K562 (cell line): Measurements from ENCODE around the gene ZBTB33. TPM values are rescaled to one million over a fixed set of nuclear protein-coding genes. Genes with fewer than 3 reads are reported as not detected.

ENCODE experiments used
- ARNT ChIP-seq, 2 experiments: fragments of 450-650 bp; IDR thresholded peaks; 2 replicates each; pipeline ENCODE4 v1.6.1; 2016; ENCODE audit warnings: mild to moderate bottlenecking in 1 of 2
- BACH1 ChIP-seq: fragments of 200-800 bp; sonication (Bioruptor generic); IDR thresholded peaks from 2 replicates; pipeline ENCODE4 v1.6.1; 2016; ENCODE audit warnings: missing genetic modification characterization, missing compliant biosample characterization
- BMI1 ChIP-seq: fragments of 150-350 bp; IDR thresholded peaks from 2 replicates; pipeline ENCODE4 v1.6.1; 2014; ENCODE audit warnings: low read length
- CREBBP ChIP-seq: IDR thresholded peaks from one replicate; pipeline ENCODE4 v1.6.1; 2012; ENCODE audit warnings: low read depth, mild to moderate bottlenecking, control low read depth, inconsistent platforms, low read length
- HOXB6 ChIP-seq: fragments of 250-450 bp; sonication (Bioruptor Pico); IDR thresholded peaks from 2 replicates; pipeline ENCODE4 v1.5.1; 2022; ENCODE audit warnings: mild to moderate bottlenecking, borderline replicate concordance
- KLF13 ChIP-seq: fragments of 450-650 bp; IDR thresholded peaks from 2 replicates; pipeline ENCODE4 v1.6.1; 2016; ENCODE audit warnings: missing genetic modification characterization, low read depth, mild to moderate bottlenecking, missing compliant biosample characterization, moderate library complexity, borderline replicate concordance
- TBP ChIP-seq: optimal IDR thresholded peaks from 2 replicates; pipeline ENCODE3; 2011; ENCODE audit warnings: low read depth, low read length, improper control_type of control experiment
- ZBTB17 ChIP-seq: fragments of 450-650 bp; formaldehyde crosslinking; IDR thresholded peaks from 2 replicates; pipeline ENCODE4 v1.4.0; 2020; ENCODE audit warnings: mild to moderate bottlenecking
- ZC3H11A ChIP-seq: IDR thresholded peaks from 2 replicates; pipeline ENCODE4 v1.6.1; 2012; ENCODE audit warnings: low read depth, low read length, improper control_type of control experiment
- ZFP1 ChIP-seq: fragments of 450-650 bp; formaldehyde crosslinking; IDR thresholded peaks from 2 replicates; pipeline ENCODE4 v1.4.0; 2020; ENCODE audit warnings: mild to moderate bottlenecking, mixed read lengths
- ZNF143 ChIP-seq: sonication (generic); formaldehyde crosslinking; IDR thresholded peaks from 2 replicates; pipeline ENCODE4 v1.9.0; 2022; ENCODE audit warnings: mild to moderate bottlenecking, missing genetic modification reagents
- ZNF354B ChIP-seq: fragments of 250-450 bp; sonication (Bioruptor Pico); IDR thresholded peaks from 2 replicates; pipeline ENCODE4 v1.4.0; 2020
- ZNF445 ChIP-seq: fragments of 250-450 bp; sonication (Bioruptor Pico); IDR thresholded peaks from 2 replicates; pipeline ENCODE4 v1.4.0; 2020; ENCODE audit warnings: low read depth, mild to moderate bottlenecking, moderate library complexity
- polyA plus RNA-seq, 8 experiments: library from polyadenylated mRNA; depleted of rRNA in 4 of 8; stranded (reverse) in 5 of 8; unstranded in 3 of 8; fragments of >200 nt; fragmentation: Nextera tagmentation in 2 of 8; fragmentation: Illumina TruSeq in 1 of 8; extraction: Ambion mirVana in 2 of 8; extraction: Trizol in 1 of 8; gene quantifications; 2 replicates each; pipeline versions ENCODE4 v1.2.1 to v1.2.3, GENCODE V29; 2011 to 2014; ENCODE audit warnings: inconsistent platforms in 1 of 8, missing spikeins in 1 of 8
- total RNA-seq, 7 experiments: library from RNA; depleted of rRNA in 6 of 7; stranded (reverse); fragments of >200 nt in 6 of 7; fragmentation: Illumina TruSeq in 2 of 7; extraction: Trizol in 2 of 7; gene quantifications; 2 replicates each; pipeline versions ENCODE4 v1.2.1 to v1.2.3, GENCODE V29; 2011 to 2021; ENCODE audit warnings: low replicate concordance in 1 of 7
- TF ChIP-seq, protein P1 (sequence below), 3 experiments: fragments of 200-800 bp in 1 of 3; fragments of 250-450 bp in 1 of 3; fragments of 450-650 bp in 1 of 3; sonication (Bioruptor Pico) in 1 of 3; sonication (Bioruptor generic) in 1 of 3; formaldehyde crosslinking in 1 of 3; IDR thresholded peaks; 2 replicates each; pipeline versions ENCODE4 v1.6.1 to v1.8.0; 2016 to 2022; ENCODE audit warnings: mild to moderate bottlenecking in 2 of 3, missing genetic modification characterization in 2 of 3, missing compliant biosample characterization in 1 of 3, moderate library complexity in 1 of 3
- TF ChIP-seq, protein P2 (sequence below): sonication (generic); formaldehyde crosslinking; IDR thresholded peaks from 2 replicates; pipeline ENCODE4 v1.8.1; 2023; ENCODE audit warnings: mild to moderate bottlenecking, missing genetic modification reagents
- TF ChIP-seq, protein P3 (sequence below): fragments of 450-650 bp; conservative IDR thresholded peaks from 2 replicates; pipeline ENCODE4 v1.6.1; 2016; ENCODE audit warnings: missing genetic modification characterization, low read depth, mild to moderate bottlenecking, missing compliant biosample characterization, moderate library complexity
- TF ChIP-seq, protein P4 (sequence below): sonication (generic); formaldehyde crosslinking; IDR thresholded peaks from 2 replicates; pipeline ENCODE4 v1.8.1; 2023; ENCODE audit warnings: mild to moderate bottlenecking, missing genetic modification reagents
- TF ChIP-seq, protein P5 (sequence below): fragments of 450-650 bp; IDR thresholded peaks from 2 replicates; pipeline ENCODE4 v1.6.1; 2016; ENCODE audit warnings: borderline replicate concordance

ZBTB33 gene
- total and polyA plus RNA-seq, 9 of the 15 experiments (the other 6 are each of a cell fraction or from before 2014, with no cell fraction given): 5.6 to 29.8 (median 15.6) TPM

DNA sequence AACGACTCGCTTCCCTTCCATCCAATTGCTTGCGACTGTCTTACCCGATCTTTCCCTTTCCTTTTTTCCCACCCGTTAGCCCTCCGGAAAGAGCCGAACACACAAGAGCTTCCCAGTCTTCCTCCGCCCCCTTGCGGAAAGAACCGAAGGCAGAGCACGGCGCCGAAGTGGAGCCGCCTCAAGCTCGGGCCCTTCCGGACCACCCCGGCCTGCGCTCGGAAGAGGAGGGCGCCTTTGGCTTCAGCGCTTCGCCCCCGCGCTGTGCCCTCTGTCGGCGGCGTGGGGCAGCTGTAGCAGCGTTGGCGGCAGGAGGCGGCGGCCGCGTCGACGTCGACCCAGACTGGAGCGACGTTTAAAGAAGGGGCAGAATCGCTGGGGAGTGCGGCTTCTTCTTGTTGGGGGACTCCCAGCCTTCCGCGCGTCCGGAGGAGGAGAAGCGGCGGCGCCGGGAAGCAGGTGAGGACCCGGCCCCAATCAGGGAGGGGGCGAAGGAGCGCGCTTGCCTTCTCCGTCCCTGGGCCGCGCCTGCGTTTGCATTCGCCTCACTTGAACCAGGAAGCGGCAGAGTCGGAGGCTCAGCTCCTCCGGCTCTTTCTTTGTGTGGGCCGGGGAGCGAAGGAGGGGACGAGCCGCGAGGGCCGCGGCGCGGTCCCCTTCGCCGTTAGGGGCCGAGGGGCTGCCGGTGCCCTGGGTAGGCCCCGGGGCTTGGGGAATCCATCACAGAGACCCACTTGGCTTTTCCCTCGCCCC is at the start of gene ZBTB33 (continued):
- no peak for TF ChIP-seq BMI1
- TF ChIP-seq HOXB6 (CRISPR knock-in tag): no peak
- no peak for TF ChIP-seq ZFP1 (CRISPR knock-in tag)
- TF ChIP-seq TBP: peak; percentile 47
- TF ChIP-seq, protein P1, sequence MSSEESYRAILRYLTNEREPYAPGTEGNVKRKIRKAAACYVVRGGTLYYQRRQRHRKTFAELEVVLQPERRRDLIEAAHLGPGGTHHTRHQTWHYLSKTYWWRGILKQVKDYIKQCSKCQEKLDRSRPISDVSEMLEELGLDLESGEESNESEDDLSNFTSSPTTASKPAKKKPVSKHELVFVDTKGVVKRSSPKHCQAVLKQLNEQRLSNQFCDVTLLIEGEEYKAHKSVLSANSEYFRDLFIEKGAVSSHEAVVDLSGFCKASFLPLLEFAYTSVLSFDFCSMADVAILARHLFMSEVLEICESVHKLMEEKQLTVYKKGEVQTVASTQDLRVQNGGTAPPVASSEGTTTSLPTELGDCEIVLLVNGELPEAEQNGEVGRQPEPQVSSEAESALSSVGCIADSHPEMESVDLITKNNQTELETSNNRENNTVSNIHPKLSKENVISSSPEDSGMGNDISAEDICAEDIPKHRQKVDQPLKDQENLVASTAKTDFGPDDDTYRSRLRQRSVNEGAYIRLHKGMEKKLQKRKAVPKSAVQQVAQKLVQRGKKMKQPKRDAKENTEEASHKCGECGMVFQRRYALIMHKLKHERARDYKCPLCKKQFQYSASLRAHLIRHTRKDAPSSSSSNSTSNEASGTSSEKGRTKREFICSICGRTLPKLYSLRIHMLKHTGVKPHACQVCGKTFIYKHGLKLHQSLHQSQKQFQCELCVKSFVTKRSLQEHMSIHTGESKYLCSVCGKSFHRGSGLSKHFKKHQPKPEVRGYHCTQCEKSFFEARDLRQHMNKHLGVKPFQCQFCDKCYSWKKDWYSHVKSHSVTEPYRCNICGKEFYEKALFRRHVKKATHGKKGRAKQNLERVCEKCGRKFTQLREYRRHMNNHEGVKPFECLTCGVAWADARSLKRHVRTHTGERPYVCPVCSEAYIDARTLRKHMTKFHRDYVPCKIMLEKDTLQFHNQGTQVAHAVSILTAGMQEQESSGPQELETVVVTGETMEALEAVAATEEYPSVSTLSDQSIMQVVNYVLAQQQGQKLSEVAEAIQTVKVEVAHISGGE (CRISPR knock-in tag; IDR thresholded peaks at IDR 0.05): peak in 1 of 3 experiments; percentile 72; a peak in 2 of 6 replicates
- no peak for TF ChIP-seq KLF13
- TF ChIP-seq CREBBP: no peak
- TF ChIP-seq ARNT (IDR thresholded peaks at IDR 0.05): no peak
- TF ChIP-seq ZNF354B (CRISPR knock-in tag): no peak
- TF ChIP-seq ZBTB17 (CRISPR knock-in tag): no peak
- TF ChIP-seq, protein P2, sequence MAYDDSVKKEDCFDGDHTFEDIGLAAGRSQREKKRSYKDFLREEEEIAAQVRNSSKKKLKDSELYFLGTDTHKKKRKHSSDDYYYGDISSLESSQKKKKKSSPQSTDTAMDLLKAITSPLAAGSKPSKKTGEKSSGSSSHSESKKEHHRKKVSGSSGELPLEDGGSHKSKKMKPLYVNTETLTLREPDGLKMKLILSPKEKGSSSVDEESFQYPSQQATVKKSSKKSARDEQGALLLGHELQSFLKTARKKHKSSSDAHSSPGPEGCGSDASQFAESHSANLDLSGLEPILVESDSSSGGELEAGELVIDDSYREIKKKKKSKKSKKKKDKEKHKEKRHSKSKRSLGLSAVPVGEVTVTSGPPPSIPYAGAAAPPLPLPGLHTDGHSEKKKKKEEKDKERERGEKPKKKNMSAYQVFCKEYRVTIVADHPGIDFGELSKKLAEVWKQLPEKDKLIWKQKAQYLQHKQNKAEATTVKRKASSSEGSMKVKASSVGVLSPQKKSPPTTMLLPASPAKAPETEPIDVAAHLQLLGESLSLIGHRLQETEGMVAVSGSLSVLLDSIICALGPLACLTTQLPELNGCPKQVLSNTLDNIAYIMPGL (CRISPR knock-in tag): peak; percentile 85
- TF ChIP-seq ZNF143 (CRISPR knock-in tag): no peak
- TF ChIP-seq, protein P3, sequence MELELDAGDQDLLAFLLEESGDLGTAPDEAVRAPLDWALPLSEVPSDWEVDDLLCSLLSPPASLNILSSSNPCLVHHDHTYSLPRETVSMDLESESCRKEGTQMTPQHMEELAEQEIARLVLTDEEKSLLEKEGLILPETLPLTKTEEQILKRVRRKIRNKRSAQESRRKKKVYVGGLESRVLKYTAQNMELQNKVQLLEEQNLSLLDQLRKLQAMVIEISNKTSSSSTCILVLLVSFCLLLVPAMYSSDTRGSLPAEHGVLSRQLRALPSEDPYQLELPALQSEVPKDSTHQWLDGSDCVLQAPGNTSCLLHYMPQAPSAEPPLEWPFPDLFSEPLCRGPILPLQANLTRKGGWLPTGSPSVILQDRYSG (tag): no peak
- no peak for TF ChIP-seq ZNF445
- no peak for TF ChIP-seq BACH1
- no peak for TF ChIP-seq ZC3H11A
- TF ChIP-seq, protein P4, sequence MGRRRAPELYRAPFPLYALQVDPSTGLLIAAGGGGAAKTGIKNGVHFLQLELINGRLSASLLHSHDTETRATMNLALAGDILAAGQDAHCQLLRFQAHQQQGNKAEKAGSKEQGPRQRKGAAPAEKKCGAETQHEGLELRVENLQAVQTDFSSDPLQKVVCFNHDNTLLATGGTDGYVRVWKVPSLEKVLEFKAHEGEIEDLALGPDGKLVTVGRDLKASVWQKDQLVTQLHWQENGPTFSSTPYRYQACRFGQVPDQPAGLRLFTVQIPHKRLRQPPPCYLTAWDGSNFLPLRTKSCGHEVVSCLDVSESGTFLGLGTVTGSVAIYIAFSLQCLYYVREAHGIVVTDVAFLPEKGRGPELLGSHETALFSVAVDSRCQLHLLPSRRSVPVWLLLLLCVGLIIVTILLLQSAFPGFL (CRISPR knock-in tag): no peak
- TF ChIP-seq, protein P5, sequence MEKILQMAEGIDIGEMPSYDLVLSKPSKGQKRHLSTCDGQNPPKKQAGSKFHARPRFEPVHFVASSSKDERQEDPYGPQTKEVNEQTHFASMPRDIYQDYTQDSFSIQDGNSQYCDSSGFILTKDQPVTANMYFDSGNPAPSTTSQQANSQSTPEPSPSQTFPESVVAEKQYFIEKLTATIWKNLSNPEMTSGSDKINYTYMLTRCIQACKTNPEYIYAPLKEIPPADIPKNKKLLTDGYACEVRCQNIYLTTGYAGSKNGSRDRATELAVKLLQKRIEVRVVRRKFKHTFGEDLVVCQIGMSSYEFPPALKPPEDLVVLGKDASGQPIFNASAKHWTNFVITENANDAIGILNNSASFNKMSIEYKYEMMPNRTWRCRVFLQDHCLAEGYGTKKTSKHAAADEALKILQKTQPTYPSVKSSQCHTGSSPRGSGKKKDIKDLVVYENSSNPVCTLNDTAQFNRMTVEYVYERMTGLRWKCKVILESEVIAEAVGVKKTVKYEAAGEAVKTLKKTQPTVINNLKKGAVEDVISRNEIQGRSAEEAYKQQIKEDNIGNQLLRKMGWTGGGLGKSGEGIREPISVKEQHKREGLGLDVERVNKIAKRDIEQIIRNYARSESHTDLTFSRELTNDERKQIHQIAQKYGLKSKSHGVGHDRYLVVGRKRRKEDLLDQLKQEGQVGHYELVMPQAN: no peak
